ENCODE measurements around the gene ERMARD. TPM values are rescaled to one million over a fixed set of nuclear protein-coding genes. Genes with fewer than 3 reads are reported as not detected.
A peak's percentile ranks its signal among the peaks of the same experiment; 100 is the strongest.

The ERMARD gene
- total RNA-seq, 1 experiment from 2014 or later, result 13.6 TPM

- peaks cover 3% of the 10 kb centered on the region for H3K23me2 ChIP-seq (ENCODE audit: insufficient read length, low read depth, low read length, poor library complexity, severe bottlenecking)
- H3T11ph ChIP-seq (ENCODE audit: low read length), result no peak overlapping the region
- H3K27me3 ChIP-seq (ENCODE audit: insufficient read depth, low read length), result no peaks in the 10 kb centered on the region; the same call in 1 of the 2 replicates
- no peaks in the 10 kb centered on the region for H3K79me1 ChIP-seq (ENCODE audit: insufficient read depth, low read depth, low read length, poor library complexity, severe bottlenecking)
- Mint-ChIP-seq H3K27me3 (ENCODE audit: low read depth) (peaks cover 20% of the 10 kb centered on the region), H3K27ac (no peak overlapping the region), H3K4me3 (no peak overlapping the region), H3K4me1 (peaks cover 7 to 9% of the 10 kb centered on the region in 2 experiments), H3K36me3 (ENCODE audit: insufficient read depth in 1 of 3, low read depth in 3 of 3) (peaks cover 12 to 28% (median 20%) of the 10 kb centered on the region in 3 experiments), H3K9me3 (peaks cover 0 to 4% of the 10 kb centered on the region in 2 experiments; a peak in 1 of 5 replicates)
- H3K4ac ChIP-seq (ENCODE audit: low read depth, low read length), result no peak overlapping the region
- no peak overlapping the region for H2AFZ ChIP-seq (ENCODE audit: low read length)
- no peak overlapping the region for H2BK120ac ChIP-seq (ENCODE audit: low read depth, low read length, poor library complexity, severe bottlenecking)
- no peaks in the 10 kb centered on the region for H4K20me1 ChIP-seq (ENCODE audit: control insufficient read depth, insufficient read depth, insufficient read length)
- no peaks in the 10 kb centered on the region for H3K4me1 ChIP-seq (ENCODE audit: insufficient read depth, low read length)
- no peak overlapping the region for H3K9ac ChIP-seq (ENCODE audit: extremely low read depth, insufficient read length, low read length)
- no peak for TF ChIP-seq CTCF (conservative IDR thresholded peaks at IDR 0.05)
- no peak overlapping the region for H3K4me2 ChIP-seq (ENCODE audit: insufficient read depth, insufficient read length, low read length)
- no peak overlapping the region for H3K56ac ChIP-seq (ENCODE audit: insufficient read length, low read depth, low read length)
- H4K8ac ChIP-seq (replicated peaks; ENCODE audit: insufficient read length, low read depth, low read length), result no peak overlapping the region
- H2BK5ac ChIP-seq (ENCODE audit: insufficient read length, low read length), result no peak overlapping the region
- H3K79me2 ChIP-seq (ENCODE audit: insufficient read depth, low read length), result no peaks in the 10 kb centered on the region
- no peak overlapping the region for H4K5ac ChIP-seq (ENCODE audit: insufficient read length, low read depth, low read length)
- WGBS (ENCODE audit: extremely low coverage, insufficient read length, low lambda C conversion rate), result no CpG with 5 or more reads among the region's 12 CpGs
- no peak overlapping the region for H4K91ac ChIP-seq (ENCODE audit: insufficient read length, low read depth, low read length)
- no peak overlapping the region for H3K18ac ChIP-seq (ENCODE audit: insufficient read length, low read depth, low read length)
- no peaks in the 10 kb centered on the region for H3K9me3 ChIP-seq (ENCODE audit: control insufficient read depth, low read depth, low read length)
- H2BK12ac ChIP-seq (ENCODE audit: insufficient read length, low read depth, low read length), result no peak overlapping the region
- no peak overlapping the region; the same call in 1 of the 2 replicates for H3K14ac ChIP-seq (ENCODE audit: insufficient read depth, low read length)
- H3K27ac ChIP-seq (ENCODE audit: insufficient read length, low read depth, low read length), result no peak overlapping the region
- no peak overlapping the region for H2BK15ac ChIP-seq (ENCODE audit: low read depth, low read length)
- H2BK20ac ChIP-seq (ENCODE audit: low read depth, low read length, poor library complexity, severe bottlenecking), result no peak overlapping the region
- no peak overlapping the region for H2AK5ac ChIP-seq (ENCODE audit: insufficient read length, low read length)
- no peak overlapping the region for H3K23ac ChIP-seq (ENCODE audit: insufficient read length, low read depth, low read length)
- DNase-seq, result peak; percentile 4
Measured at GRCh38 chr6:169784821-169785340, 33.5 kb downstream of the ERMARD start.
